ENCODE results near the gene KRTAP5-6. TPM values are rescaled to one million over a fixed set of nuclear protein-coding genes. Genes with fewer than 3 reads are reported as not detected.
"Not testable (repeated sequence)": the region's sequence is repeated elsewhere in the genome, so short reads cannot be mapped to it uniquely, and the experiment has no call there.

KRTAP5-6 gene
- total RNA-seq, 2 experiments from 2014 or later, result not detected

- Mint-ChIP-seq H3K27ac (no peak overlapping the region), H3K27me3 (peaks cover 49% of the 10 kb centered on the region), H3K4me1 (peaks cover 11% of the 10 kb centered on the region), H3K36me3 (no peaks in the 10 kb centered on the region), H3K9me3 (no peaks in the 10 kb centered on the region), H3K4me3 (no peak overlapping the region)
- no peak for DNase-seq
These were observed 26.1 kb upstream of the KRTAP5-6 start for GRCh38 chr11:1670905-1671371.

- H3K27me3 Mint-ChIP-seq, result peaks cover 53% of the 10 kb centered on the region
- peaks cover 11% of the 10 kb centered on the region for H3K4me1 Mint-ChIP-seq
- no peaks in the 10 kb centered on the region for H3K36me3 Mint-ChIP-seq
- DNase-seq, result no peak
- H3K9me3 Mint-ChIP-seq, result no peaks in the 10 kb centered on the region
- no peak overlapping the region for H3K4me3 Mint-ChIP-seq
- no peak overlapping the region for H3K27ac Mint-ChIP-seq
These were observed 25.3 kb upstream of the KRTAP5-6 start for GRCh38 chr11:1671658-1672057.

- Mint-ChIP-seq H3K4me1 (peaks cover 11% of the 10 kb centered on the region), H3K4me3 (no peak overlapping the region), H3K36me3 (no peaks in the 10 kb centered on the region), H3K9me3 (no peaks in the 10 kb centered on the region), H3K27ac (no peak overlapping the region), H3K27me3 (peaks cover 51% of the 10 kb centered on the region)
- no peak for DNase-seq
These were observed 24.2 kb upstream of the KRTAP5-6 start for GRCh38 chr11:1672613-1673350.

- peaks cover 7% of the 10 kb centered on the region for H3K4me1 Mint-ChIP-seq
- H3K4me3 Mint-ChIP-seq, result no peak overlapping the region
- no peaks in the 10 kb centered on the region for H3K9me3 Mint-ChIP-seq
- no peaks in the 10 kb centered on the region for H3K36me3 Mint-ChIP-seq
- H3K27ac Mint-ChIP-seq, result no peak overlapping the region
- no peak for DNase-seq
- H3K27me3 Mint-ChIP-seq, result peaks cover 48% of the 10 kb centered on the region
These were observed 23.4 kb upstream of the KRTAP5-6 start for GRCh38 chr11:1673446-1674172.

- H3K36me3 Mint-ChIP-seq, result no peaks in the 10 kb centered on the region
- no peak for DNase-seq
- no peak overlapping the region for H3K27ac Mint-ChIP-seq
- H3K4me1 Mint-ChIP-seq, result peaks cover 1% of the 10 kb centered on the region
- H3K27me3 Mint-ChIP-seq, result peaks cover 45% of the 10 kb centered on the region
- no peaks in the 10 kb centered on the region for H3K9me3 Mint-ChIP-seq
- no peak overlapping the region for H3K4me3 Mint-ChIP-seq
These were observed 22.5 kb upstream of the KRTAP5-6 start for GRCh38 chr11:1674173-1675131.

- H3K27ac Mint-ChIP-seq, result no peak overlapping the region
- no peak overlapping the region for H3K4me3 Mint-ChIP-seq
- H3K36me3 Mint-ChIP-seq, result no peaks in the 10 kb centered on the region
- peaks cover 40% of the 10 kb centered on the region for H3K27me3 Mint-ChIP-seq
- H3K9me3 Mint-ChIP-seq, result no peaks in the 10 kb centered on the region
- H3K4me1 Mint-ChIP-seq, result no peaks in the 10 kb centered on the region
- DNase-seq, result no peak
These were observed 21.3 kb upstream of the KRTAP5-6 start for GRCh38 chr11:1675536-1676228.

- no peak overlapping the region for H3K4me3 Mint-ChIP-seq
- H3K9me3 Mint-ChIP-seq, result no peaks in the 10 kb centered on the region
- peaks cover 43% of the 10 kb centered on the region for H3K27me3 Mint-ChIP-seq
- H3K4me1 Mint-ChIP-seq, result no peaks in the 10 kb centered on the region
- no peak for DNase-seq
- H3K36me3 Mint-ChIP-seq, result no peaks in the 10 kb centered on the region
- no peak overlapping the region for H3K27ac Mint-ChIP-seq
These were observed 20.7 kb upstream of the KRTAP5-6 start for GRCh38 chr11:1676229-1676740.

- DNase-seq, result no peak
- Mint-ChIP-seq H3K27ac (no peak overlapping the region), H3K4me3 (no peak overlapping the region), H3K36me3 (no peaks in the 10 kb centered on the region), H3K9me3 (no peaks in the 10 kb centered on the region), H3K4me1 (no peaks in the 10 kb centered on the region), H3K27me3 (peaks cover 27% of the 10 kb centered on the region)
These were observed 17.1 kb upstream of the KRTAP5-6 start for GRCh38 chr11:1679881-1680280.

- Mint-ChIP-seq H3K27me3 (peaks cover 14% of the 10 kb centered on the region), H3K27ac (no peak overlapping the region), H3K9me3 (no peaks in the 10 kb centered on the region), H3K4me3 (no peak overlapping the region), H3K36me3 (no peaks in the 10 kb centered on the region), H3K4me1 (no peaks in the 10 kb centered on the region)
- no peak for DNase-seq
These were observed 14.6 kb upstream of the KRTAP5-6 start for GRCh38 chr11:1682225-1682905.

GRCh38 chr11:1683216-1683615 is 13.8 kb upstream of the KRTAP5-6 start:
- H3K4me3 Mint-ChIP-seq, H3K27me3 Mint-ChIP-seq, H3K27ac Mint-ChIP-seq, H3K9me3 Mint-ChIP-seq, DNase-seq, H3K36me3 Mint-ChIP-seq, H3K4me1 Mint-ChIP-seq: not testable (repeated sequence)

GRCh38 chr11:1683904-1684572 is 13.0 kb upstream of the KRTAP5-6 start:
- not testable (repeated sequence) for H3K4me3 Mint-ChIP-seq, DNase-seq, H3K9me3 Mint-ChIP-seq, H3K36me3 Mint-ChIP-seq, H3K4me1 Mint-ChIP-seq, H3K27ac Mint-ChIP-seq
- peaks cover 12% of the 10 kb centered on the region for H3K27me3 Mint-ChIP-seq

- H3K36me3 Mint-ChIP-seq, H3K27ac Mint-ChIP-seq, DNase-seq, H3K4me1 Mint-ChIP-seq, H3K4me3 Mint-ChIP-seq, H3K9me3 Mint-ChIP-seq: not testable (repeated sequence)
- H3K27me3 Mint-ChIP-seq, result peaks cover 23% of the 10 kb centered on the region
These were observed 11.8 kb upstream of the KRTAP5-6 start for GRCh38 chr11:1684886-1685874.

Measured in activated naive CD8-positive, alpha-beta T cell treated with anti-CD3 and anti-CD28 coated beads for 36 hours (primary cell).